ENCODE data around the gene MAEA.

MAEA gene

GRCh38 chr4:1335193-1335883 lies 45.6 kb downstream of the MAEA start:
- peak; percentile 33 for DNase-seq (ENCODE audit: low spot score)

- no peak for DNase-seq (ENCODE audit: low spot score)
Measured at GRCh38 chr4:1336088-1336491, 46.4 kb downstream of the MAEA start.

- DNase-seq (ENCODE audit: low spot score): peak; percentile 64
Measured at GRCh38 chr4:1337376-1337831, 47.7 kb downstream of the MAEA start.

GRCh38 chr4:1337951-1338751 lies 48.5 kb downstream of the MAEA start:
- DNase-seq (ENCODE audit: low spot score): no peak

GRCh38 chr4:1338752-1339414 lies 49.2 kb downstream of the MAEA start:
- DNase-seq (ENCODE audit: low spot score): no peak

- DNase-seq (ENCODE audit: low spot score): no peak
Measured at GRCh38 chr4:1339489-1339888, 49.8 kb downstream of the MAEA start.

GRCh38 chr4:1340181-1340747 lies 50.6 kb downstream of the MAEA start:
- no peak for DNase-seq (ENCODE audit: low spot score)

- no peak for DNase-seq (ENCODE audit: low spot score)
Measured at GRCh38 chr4:1340861-1341260, 51.2 kb downstream of the MAEA start.

- DNase-seq (ENCODE audit: low spot score): no peak
Measured at GRCh38 chr4:1342003-1342402, 52.3 kb downstream of the MAEA start.

- DNase-seq (ENCODE audit: low spot score): no peak
Measured at GRCh38 chr4:1344696-1345095, 55.0 kb downstream of the MAEA start.

- peak; percentile 30 for DNase-seq (ENCODE audit: low spot score)
Measured at GRCh38 chr4:1345903-1346780, 56.5 kb downstream of the MAEA start.

GRCh38 chr4:1346781-1347409 lies 57.2 kb downstream of the MAEA start, which contains the start of gene UVSSA:
Gene UVSSA, plus strand, starts transcription at chr4:1347208. Its CDS starts 884 bp downstream, at chr4:1348092.
- DNase-seq (ENCODE audit: low spot score): peak; percentile 100

- peak; percentile 59 for DNase-seq (ENCODE audit: low spot score)
Measured at GRCh38 chr4:1347410-1347864, 57.7 kb downstream of the MAEA start.

GRCh38 chr4:1348014-1348513 lies 58.4 kb downstream of the MAEA start:
- DNase-seq (ENCODE audit: low spot score): no peak

GRCh38 chr4:1348746-1349145 lies 59.1 kb downstream of the MAEA start:
- no peak for DNase-seq (ENCODE audit: low spot score)

- no peak for DNase-seq (ENCODE audit: low spot score)
Measured at GRCh38 chr4:1349359-1350168, 59.9 kb downstream of the MAEA start.

GRCh38 chr4:1350169-1350520 lies 60.5 kb downstream of the MAEA start:
- no peak for DNase-seq (ENCODE audit: low spot score)

GRCh38 chr4:1351854-1352566 lies 62.3 kb downstream of the MAEA start:
- peak; percentile 90 for DNase-seq (ENCODE audit: low spot score)

- no peak for DNase-seq (ENCODE audit: low spot score)
Measured at GRCh38 chr4:1352567-1352900, 62.8 kb downstream of the MAEA start.
